K562 (cell line): ENCODE measurements around the gene KCNMB2. TPM values are rescaled to one million over a fixed set of nuclear protein-coding genes. Genes with fewer than 3 reads are reported as not detected.

Source experiments
- ATAC-seq: fragments of 200-7000 bp; cut with Tn5 transposase; 3 replicates; pipeline ENCODE4 v1.9.1; 2020; ENCODE audit warnings: moderate library complexity
- BruUV-seq: library from RNA; stranded (reverse); fragments of 400-500 nt; replicated peaks from 2 replicates; lab custom pipeline; 2021; lab: Mats Ljungman, UMichigan
- CTCF ChIA-PET: fragments of 300-600 bp; formaldehyde crosslinking; extraction: SDS; loops from one replicate; lab custom pipeline; 2021; ENCODE audit warnings: low intra/inter-chr PET ratio; lab: Yijun Ruan, JAX
- POLR2A ChIA-PET: fragments of 300-600, 350-650 bp; sonication (Branson Sonifier 250); formaldehyde crosslinking; extraction: SDS; loops from one replicate; lab custom pipeline; 2021; ENCODE audit warnings: antibody characterized with exemption, inconsistent platforms; lab: Yijun Ruan, JAX
- DNase-seq, 4 experiments: peaks; one replicate each; pipeline versions ENCODE4 v3.0.0 to v3.0.0-alpha.2; 2011 to 2018; ENCODE audit warnings: low spot score in 3 of 4, mixed read lengths in 3 of 4; ENCODE audit errors: extremely low read depth in 1 of 4
- FAIRE-seq: peaks from 2 replicates; lab custom pipeline; 2011; peaks lifted over from hg19 to GRCh38; lab: Jason Lieb, UNC
- H2AFZ ChIP-seq: 2 replicates; pipeline ENCODE4 v1.6.0; 2011; ENCODE audit warnings: low read depth, low read length, control low read depth, inconsistent platforms
- H3K27ac ChIP-seq: fragments of 200-600 bp; 3 replicates; pipeline ENCODE4 v1.8.0; 2011; ENCODE audit warnings: low read depth, mild to moderate bottlenecking, control low read depth, inconsistent platforms, low read length, moderate library complexity, mixed read lengths; ENCODE audit errors: extremely low read depth
- H3K27me3 ChIP-seq, 2 experiments: fragments of 300-600 bp in 1 of 2; 2 replicates in 1 of 2; 3 replicates in 1 of 2; pipeline versions ENCODE4 v1.6.0 to v1.8.0; 2011; ENCODE audit warnings: inconsistent platforms in 2 of 2, low read length in 2 of 2, mild to moderate bottlenecking in 1 of 2, mixed read lengths in 1 of 2, moderate library complexity in 1 of 2; ENCODE audit not compliant: control insufficient read depth in 2 of 2, insufficient read depth in 2 of 2
- H3K36me3 ChIP-seq: fragments of 300-600 bp; 3 replicates; pipeline ENCODE4 v1.8.0; 2011; ENCODE audit warnings: mild to moderate bottlenecking, low read length, inconsistent platforms; ENCODE audit not compliant: control insufficient read depth, insufficient read depth
- H3K4me1 ChIP-seq, 2 experiments: fragments of 200-600 bp in 1 of 2; replicated peaks in 1 of 2; 2 replicates in 1 of 2; 3 replicates in 1 of 2; pipeline versions ENCODE4 v1.5.1 to v1.8.0; 2011; ENCODE audit warnings: inconsistent platforms in 2 of 2, low read length in 2 of 2, mild to moderate bottlenecking in 1 of 2, mixed read lengths in 1 of 2, moderate library complexity in 1 of 2; ENCODE audit not compliant: control insufficient read depth in 2 of 2, insufficient read depth in 2 of 2
- H3K4me2 ChIP-seq: 2 replicates; pipeline ENCODE4 v1.6.1; 2011; ENCODE audit warnings: low read length, control low read depth, inconsistent platforms, mixed read lengths; ENCODE audit not compliant: insufficient read depth
- H3K4me3 ChIP-seq: fragments of 200-600 bp; sonication (generic), shearing (Covaris generic); 2 replicates; pipeline ENCODE4 v1.5.1; 2016; ENCODE audit warnings: control low read depth, inconsistent platforms
- H3K79me2 ChIP-seq: fragments of 200-600 bp; 3 replicates; pipeline ENCODE4 v1.8.0; 2011; ENCODE audit warnings: low read length, inconsistent platforms; ENCODE audit not compliant: control insufficient read depth, insufficient read depth
- H3K9ac ChIP-seq, 2 experiments: 2 replicates each; pipeline versions ENCODE4 v1.6.0 to v1.6.1; 2011; ENCODE audit warnings: low read depth in 2 of 2, low read length in 2 of 2, control low read depth in 1 of 2, inconsistent platforms in 1 of 2, mild to moderate bottlenecking in 1 of 2, mixed read lengths in 1 of 2; ENCODE audit not compliant: insufficient read depth in 1 of 2
- H3K9me1 ChIP-seq: one replicate; pipeline ENCODE4 v1.6.0; 2011; ENCODE audit warnings: inconsistent platforms, mild to moderate bottlenecking, low read length, moderate library complexity; ENCODE audit not compliant: control insufficient read depth, insufficient read depth
- H3K9me3 ChIP-seq: replicated peaks from 2 replicates; pipeline ENCODE4 v1.5.1; 2011; ENCODE audit warnings: low read depth, low read length, inconsistent platforms; ENCODE audit not compliant: control insufficient read depth, insufficient read depth
- H4K20me1 ChIP-seq: replicated peaks from 2 replicates; pipeline ENCODE4 v1.6.1; 2011; ENCODE audit warnings: low read length, inconsistent platforms, mixed read lengths; ENCODE audit not compliant: control insufficient read depth, insufficient read depth
- FOS ChIP-seq: IDR thresholded peaks from 3 replicates; pipeline ENCODE4 v1.6.1; 2011; ENCODE audit not compliant: insufficient read length; ENCODE audit errors: extremely low read depth
- NFIC ChIP-seq: fragments of 450-650 bp; IDR thresholded peaks from 2 replicates; pipeline ENCODE4 v1.6.1; 2017; ENCODE audit warnings: mild to moderate bottlenecking, inconsistent platforms
- POLR2AphosphoS2 ChIP-seq: IDR thresholded peaks from 2 replicates; pipeline ENCODE4 v1.6.1; 2012; ENCODE audit warnings: low read length, improper control_type of control experiment
- SIN3B ChIP-seq: fragments of 450-650 bp; IDR thresholded peaks from 2 replicates; pipeline ENCODE4 v1.6.1; 2017; ENCODE audit warnings: low read depth, mild to moderate bottlenecking, moderate library complexity
- ZNF408 ChIP-seq: fragments of 250-450 bp; sonication (Bioruptor Pico); IDR thresholded peaks from 2 replicates; pipeline ENCODE4 v1.4.0; 2020; ENCODE audit warnings: low read depth, mild to moderate bottlenecking, moderate library complexity
- WGBS: fragments of 100-300 bp; shearing (Covaris generic); methylation state at CpG from one replicate; pipeline ENCODE4 v1.1.6; 2016; ENCODE audit warnings: low coverage, mixed read lengths; ENCODE audit not compliant: insufficient coverage; ENCODE audit errors: missing lambda C conversion rate; 5-methylcytosine and 5-hydroxymethylcytosine counted together
- in situ Hi-C: fragments of 300-500 bp; cut with MboI; formaldehyde crosslinking; loops from 4 replicates; pipeline ENCODE4 v1.15.0; 2018; ENCODE audit warnings: inconsistent platforms, mixed read lengths
- intact Hi-C: fragments of 100-400 bp; cut with micrococcal nuclease; formaldehyde crosslinking; loops from 2 replicates; pipeline ENCODE4 v1.14.2; 2022
- polyA plus RNA-seq, 8 experiments: library from polyadenylated mRNA; depleted of rRNA in 4 of 8; stranded (reverse) in 5 of 8; unstranded in 3 of 8; fragments of >200 nt; fragmentation: Nextera tagmentation in 2 of 8; fragmentation: Illumina TruSeq in 1 of 8; extraction: Ambion mirVana in 2 of 8; extraction: Trizol in 1 of 8; gene quantifications; 2 replicates each; pipeline versions ENCODE4 v1.2.1 to v1.2.3, GENCODE V29; 2011 to 2014; ENCODE audit warnings: inconsistent platforms in 1 of 8, missing spikeins in 1 of 8
- total RNA-seq, 7 experiments: library from RNA; depleted of rRNA in 6 of 7; stranded (reverse); fragments of >200 nt in 6 of 7; fragmentation: Illumina TruSeq in 2 of 7; extraction: Trizol in 2 of 7; gene quantifications; 2 replicates each; pipeline versions ENCODE4 v1.2.1 to v1.2.3, GENCODE V29; 2011 to 2021; ENCODE audit warnings: low replicate concordance in 1 of 7

KCNMB2 gene
- total and polyA plus RNA-seq, 9 of the 15 experiments (the other 6 are each of a cell fraction or from before 2014, with no cell fraction given): 0.04 to 0.15 TPM; not detected in 7

- Histone ChIP-seq H3K4me3 (no peak overlapping the region), H3K9me1 (no peaks in the 10 kb centered on the region), H3K4me1 (no peaks in the 10 kb centered on the region), H3K9ac (no peak overlapping the region), H4K20me1 (no peaks in the 10 kb centered on the region; the same call in 1 of the 2 replicates), H2AFZ (no peak overlapping the region), H3K9me3 (no peaks in the 10 kb centered on the region), H3K36me3 (no peaks in the 10 kb centered on the region), H3K79me2 (no peaks in the 10 kb centered on the region), H3K27me3 (no peaks in the 10 kb centered on the region), H3K4me2 (no peak overlapping the region), H3K27ac (no peak overlapping the region)
- in situ Hi-C loops: no loop called here
- ATAC-seq (no peak), FAIRE-seq (no peak), DNase-seq (no peak)
- BruUV-seq: no TSS peak
- CTCF ChIA-PET: no interaction called here
- POLR2A ChIA-PET: interaction anchor here (0.8 to 1.5 kb wide), 2 partner anchors 10 to 671 kb away, joined by 3 to 6 read pairs; no protein-coding TSS in a partner anchor
- WGBS: 14% methylated on average over 4 of the region's 4 CpGs
- TF ChIP-seq FOS (no peak), POLR2AphosphoS2 (no peak), SIN3B (no peak), ZNF408 (CRISPR knock-in tag) (no peak), NFIC (0 out of 2 replicates have a peak, but pooled peaks have one; percentile 10)
- intact Hi-C loops: no loop called here
Measured at GRCh38 chr3:178849199-178849910, 313.1 kb downstream of the KCNMB2 start.
